SK-N-MC (cell line): ENCODE data around the gene SLC6A7.

Experiments used
- EZH2 ChIP-seq: fragments of 200-600 bp; sonication (generic); IDR thresholded peaks from one replicate; pipeline ENCODE4 v1.6.1; 2017; ENCODE audit warnings: antibody characterized with exemption
- POLR2AphosphoS5 ChIP-seq: IDR thresholded peaks from 2 replicates; pipeline ENCODE4 v1.6.1; 2012; ENCODE audit warnings: mild to moderate bottlenecking, low read depth, low read length, borderline replicate concordance

- TF ChIP-seq POLR2AphosphoS5 (no peak), EZH2 (no peak)
These were observed 1.6 kb upstream of the SLC6A7 start for GRCh38 chr5:150188146-150188842.
